Measurements from ENCODE around the gene KCTD1.

DNA sequence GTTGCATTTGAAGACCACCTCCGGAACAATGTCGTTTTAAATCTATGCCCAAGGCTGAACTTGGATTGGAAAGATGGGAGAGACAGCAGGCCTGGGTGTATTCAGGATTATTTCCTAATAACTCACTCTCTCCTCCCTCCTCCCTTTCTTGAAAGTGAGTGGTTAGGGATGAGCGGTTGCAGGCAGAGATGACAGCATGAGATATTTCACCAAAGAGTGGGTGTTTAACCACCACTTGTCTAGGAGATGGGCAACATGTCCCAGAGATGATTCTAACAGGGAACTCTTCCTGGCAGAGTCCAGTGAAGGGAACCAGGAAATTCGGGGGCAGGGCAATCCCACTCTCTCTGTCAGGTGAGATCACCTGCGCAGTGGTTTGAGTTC, 123.2 kb downstream of the KCTD1 start:
- TF ChIP-seq CTCF (conservative IDR thresholded peaks at IDR 0.05; ENCODE audit: low read depth, low read length), result no peak
- TF ChIP-seq EZH2 (IDR thresholded peaks at IDR 0.05; ENCODE audit: borderline replicate concordance, low read depth, low read length, poor library complexity, severe bottlenecking), result no peak
